ENCODE measurements around the gene NRG2.

The NRG2 gene

GRCh38 chr5:139904816-139905661 lies 138.1 kb downstream of the NRG2 start:
- no peak for DNase-seq (ENCODE audit: low read depth, low spot score)

- no peak for DNase-seq (ENCODE audit: low read depth, low spot score)
Measured at GRCh38 chr5:139904566-139904815, 138.6 kb downstream of the NRG2 start.

DNA sequence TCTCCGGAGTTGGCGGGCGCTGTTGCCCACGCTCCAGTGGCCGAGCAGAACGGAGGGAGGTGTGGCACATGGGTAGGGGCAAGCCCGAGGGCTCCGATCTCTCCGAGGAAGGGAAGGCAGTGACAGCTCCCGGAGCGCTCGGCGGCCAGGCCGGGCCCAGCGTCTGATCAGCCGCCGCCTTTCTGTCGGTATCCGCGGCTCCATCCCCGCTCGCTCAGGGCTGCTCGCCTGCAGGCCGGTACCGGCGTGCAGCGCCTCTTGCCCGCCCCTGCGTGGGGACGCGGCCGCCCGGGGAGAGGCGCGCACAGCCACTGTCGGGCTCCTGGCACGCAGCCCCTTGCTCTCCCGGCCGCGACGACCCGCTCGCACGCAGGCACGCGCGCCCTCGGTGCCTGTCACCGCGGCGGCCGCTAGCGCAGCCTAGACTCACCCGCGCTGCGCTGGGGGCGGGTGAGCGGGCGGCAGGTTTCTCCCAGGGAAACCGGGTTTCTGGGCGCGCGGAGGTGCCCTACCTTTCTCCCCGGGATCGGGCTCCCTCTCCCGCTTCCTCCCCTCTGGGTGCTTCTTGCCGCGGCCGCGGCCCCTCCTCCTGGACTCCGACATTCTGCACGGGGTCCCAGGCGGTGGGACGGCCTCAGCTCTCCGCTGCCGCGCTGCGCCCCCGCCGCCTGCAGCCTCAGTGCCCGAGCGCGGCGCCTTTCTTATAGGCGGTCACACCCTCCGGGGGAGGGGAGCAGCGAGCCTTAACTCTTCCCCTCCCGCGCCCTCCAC lies 139.1 kb downstream of the NRG2 start:
- DNase-seq (ENCODE audit: low read depth, low spot score) = no peak

DNA sequence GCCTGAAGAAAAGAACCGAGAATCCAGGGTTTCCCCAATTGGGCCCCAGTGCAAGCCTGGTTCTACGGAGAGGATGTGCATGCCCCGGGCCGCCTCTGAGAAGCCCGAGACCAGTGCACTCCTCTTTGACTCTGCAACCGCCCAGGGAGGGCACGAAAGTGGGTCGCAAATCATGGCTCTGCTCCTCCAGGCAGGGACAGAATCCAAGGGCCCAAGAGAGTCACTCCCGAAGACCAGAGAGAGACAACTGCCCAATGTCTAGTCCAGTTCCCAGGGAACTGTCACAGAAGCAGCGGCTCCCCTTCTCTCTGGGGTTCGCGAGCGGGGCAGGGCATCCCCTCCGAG lies 139.7 kb downstream of the NRG2 start:
- DNase-seq (ENCODE audit: low read depth, low spot score) = no peak

DNA sequence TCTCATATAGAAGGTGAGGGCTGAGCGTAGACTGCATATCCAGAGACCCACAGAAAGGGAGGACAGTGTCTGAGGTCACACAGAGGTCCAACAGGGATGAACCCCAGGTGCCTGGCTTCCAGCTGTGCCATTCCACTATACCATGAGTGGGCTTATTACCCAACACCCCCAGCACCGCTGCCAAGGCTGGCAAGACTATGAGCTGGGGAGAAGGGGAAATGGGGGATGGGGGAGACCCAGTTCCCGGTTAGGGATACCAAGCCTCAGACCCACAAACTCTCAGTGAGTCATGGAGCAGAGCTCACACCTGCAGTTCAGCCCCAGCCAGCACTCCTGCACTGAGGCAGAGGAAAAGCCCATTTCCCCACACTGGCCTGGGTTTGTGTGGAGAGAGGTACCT lies 141.1 kb downstream of the NRG2 start:
- DNase-seq (ENCODE audit: low read depth, low spot score) = no peak

GRCh38 chr5:139901251-139901575 lies 141.9 kb downstream of the NRG2 start:
- DNase-seq (ENCODE audit: low read depth, low spot score) = no peak

DNA sequence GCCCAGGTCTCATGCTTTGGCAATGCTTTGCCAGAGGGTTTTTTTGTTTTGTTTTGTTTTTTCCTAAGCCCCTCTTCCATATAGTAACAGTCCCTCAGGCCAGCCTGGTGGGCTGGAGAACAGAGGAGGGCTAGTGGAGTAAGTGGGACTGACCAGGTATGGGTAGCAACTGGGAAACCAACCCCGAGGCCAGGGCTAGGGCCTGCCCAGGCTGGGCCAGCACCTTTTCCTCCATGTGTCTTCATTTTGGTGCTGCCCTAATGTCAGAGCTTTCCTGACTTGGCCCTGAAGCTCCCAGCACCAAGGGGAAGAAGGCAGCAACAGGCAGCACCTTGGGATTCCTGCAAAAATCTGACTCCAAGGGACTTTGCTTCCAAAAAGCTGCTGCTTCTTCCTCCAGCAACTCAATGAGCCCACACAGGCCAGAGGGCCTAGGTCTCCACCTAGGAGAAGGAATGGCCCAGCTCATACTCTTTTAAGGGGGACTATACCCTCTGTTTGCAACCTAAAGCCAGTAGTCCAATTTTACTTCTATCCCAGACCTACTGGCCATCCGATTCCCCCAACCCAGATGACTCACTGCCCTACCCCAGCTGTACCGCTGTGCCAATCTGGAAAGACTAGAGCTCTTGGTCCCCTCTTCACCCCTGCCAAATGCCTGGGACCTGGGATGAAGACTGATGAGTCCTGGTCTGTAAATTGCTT lies 142.4 kb downstream of the NRG2 start:
- no peak for DNase-seq (ENCODE audit: low read depth, low spot score)

DNA sequence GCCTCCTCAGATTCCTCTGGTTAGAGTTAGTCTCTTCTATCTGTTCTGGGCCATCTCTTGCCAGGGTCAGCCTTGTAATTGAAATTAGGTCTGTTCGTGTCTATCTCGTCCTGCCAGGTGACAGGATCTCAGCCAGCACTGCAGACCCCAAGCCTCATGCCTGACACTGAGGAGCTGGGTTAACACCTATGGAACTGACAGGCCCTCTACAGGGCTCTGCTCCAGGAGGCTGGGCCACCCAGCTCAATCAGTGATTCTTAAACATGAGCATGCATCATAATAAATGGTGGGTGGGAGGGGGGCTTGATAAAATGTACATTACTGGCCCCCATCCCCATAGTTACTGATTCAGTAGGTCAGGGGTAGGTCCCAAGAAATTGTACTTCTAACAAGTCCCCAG lies 144.1 kb downstream of the NRG2 start:
- DNase-seq (ENCODE audit: low read depth, low spot score) = no peak

DNA sequence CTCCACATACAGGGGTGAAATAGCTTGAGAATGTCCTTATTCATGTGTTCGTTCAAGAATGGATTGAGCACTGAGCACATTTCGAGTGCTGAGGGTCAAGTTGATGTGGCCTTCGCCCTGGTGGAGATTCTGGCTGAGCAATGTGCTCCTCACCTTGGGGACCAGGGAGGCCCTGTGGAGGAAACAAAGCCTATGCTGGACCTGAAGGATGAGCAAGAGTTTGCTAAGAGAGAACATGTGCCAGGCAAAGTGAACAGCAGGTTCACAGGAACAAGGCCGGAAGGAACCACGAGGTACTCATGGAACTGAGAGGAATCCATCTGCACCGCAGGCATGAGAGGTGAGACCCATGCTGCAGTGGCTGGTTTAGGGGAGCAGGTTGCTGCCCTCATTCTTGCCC lies 145.1 kb downstream of the NRG2 start:
- DNase-seq (ENCODE audit: low read depth, low spot score) = no peak

DNA sequence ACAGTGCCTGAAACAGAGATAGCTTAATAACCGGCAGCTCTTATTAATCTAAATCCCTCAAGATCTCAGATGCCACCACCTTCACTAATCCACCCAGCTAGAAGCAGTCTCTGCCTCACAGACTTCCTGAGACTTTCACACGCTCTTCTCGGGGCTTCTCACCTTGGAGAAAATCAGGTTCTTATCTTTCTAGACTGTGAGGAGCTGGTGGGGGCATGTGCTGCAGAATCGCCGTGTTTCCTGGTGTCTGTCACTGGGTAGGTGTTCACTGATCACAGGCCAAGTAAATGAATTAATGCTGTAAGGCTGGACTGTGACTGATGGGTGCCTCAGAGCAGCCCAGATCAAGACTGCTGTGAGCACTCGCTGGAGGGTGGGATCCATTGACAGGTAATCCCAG lies 145.8 kb downstream of the NRG2 start:
- no peak for DNase-seq (ENCODE audit: low read depth, low spot score)

DNA sequence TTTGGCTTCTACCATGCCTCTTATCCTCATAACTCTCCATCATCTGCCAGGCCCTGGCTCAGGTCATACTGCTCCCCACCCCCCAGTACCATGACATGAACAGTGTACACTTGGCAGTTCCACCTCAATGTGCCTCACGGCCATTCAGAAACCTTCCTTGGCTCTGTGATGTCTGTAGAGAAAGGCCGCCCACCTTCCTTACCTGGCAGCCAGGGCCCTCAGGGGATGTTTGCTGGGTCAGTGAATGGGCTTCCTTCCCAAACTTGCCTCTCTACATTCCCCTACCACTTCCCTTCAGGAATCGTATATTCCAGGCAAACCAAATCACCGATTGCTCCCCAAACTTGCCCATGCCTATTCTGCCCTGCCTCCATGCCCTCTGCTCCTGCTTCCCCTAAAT lies 146.4 kb downstream of the NRG2 start:
- no peak for DNase-seq (ENCODE audit: low read depth, low spot score)

DNA sequence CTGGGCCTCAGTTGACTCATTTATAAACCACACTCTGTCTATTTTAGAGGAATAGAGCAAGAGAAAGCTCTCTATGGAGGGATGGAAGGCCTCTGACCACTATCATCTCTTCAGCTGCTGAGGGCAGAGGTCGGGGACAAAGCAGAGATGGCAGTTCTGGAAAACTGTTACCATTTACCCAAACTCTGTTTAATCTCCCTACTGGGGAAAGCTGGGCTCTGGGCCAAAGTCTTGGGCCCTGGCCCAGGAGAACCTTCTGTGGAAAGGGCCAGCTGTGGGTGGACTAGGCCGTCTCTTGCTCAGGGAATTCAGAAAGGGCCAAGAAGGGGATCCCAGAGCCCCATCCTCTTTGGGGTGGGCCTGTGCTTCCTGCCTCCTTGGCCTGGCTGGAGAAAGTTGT lies 147.5 kb downstream of the NRG2 start:
- DNase-seq (ENCODE audit: low read depth, low spot score) = no peak

DNA sequence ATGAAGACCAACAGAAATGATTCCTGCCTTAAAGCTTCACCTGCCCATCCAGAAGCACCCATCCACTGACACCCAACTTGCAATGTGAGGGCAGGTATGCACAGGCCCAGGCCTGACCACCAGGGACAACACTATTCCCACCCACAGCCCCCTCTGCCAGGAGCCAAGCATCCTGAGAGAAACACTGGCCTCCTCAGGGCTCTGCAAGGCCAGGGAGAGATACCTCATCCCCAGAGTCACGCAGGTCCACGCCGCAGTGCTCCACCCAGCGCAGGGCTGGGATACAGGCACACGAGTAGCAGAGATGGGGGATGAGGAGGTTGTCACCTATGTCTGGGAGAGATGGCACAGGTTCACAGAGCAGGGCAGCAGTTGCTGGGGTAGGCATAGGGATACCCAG lies 148.1 kb downstream of the NRG2 start:
- DNase-seq (ENCODE audit: low read depth, low spot score) = no peak

DNA sequence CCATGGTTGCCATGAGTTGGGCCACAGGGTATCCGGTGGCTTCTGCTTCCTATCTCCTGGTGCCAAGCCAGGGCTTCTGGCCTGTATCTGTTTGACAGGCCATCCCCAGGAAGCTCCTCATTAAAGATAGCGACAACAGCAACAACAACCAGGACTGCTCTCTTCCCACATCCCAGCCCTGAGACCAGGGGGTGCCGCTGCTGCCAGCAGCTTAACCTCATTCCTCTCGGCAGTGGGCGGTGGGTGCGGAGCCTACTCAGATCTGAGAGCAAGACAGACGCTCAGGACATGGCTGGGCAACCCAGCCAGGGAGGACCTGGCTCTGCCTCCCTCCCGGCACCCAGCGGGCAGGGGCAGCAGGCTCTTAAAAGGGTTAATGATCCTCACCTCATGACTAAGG lies 149.2 kb downstream of the NRG2 start:
- no peak for DNase-seq (ENCODE audit: low read depth, low spot score)

DNA sequence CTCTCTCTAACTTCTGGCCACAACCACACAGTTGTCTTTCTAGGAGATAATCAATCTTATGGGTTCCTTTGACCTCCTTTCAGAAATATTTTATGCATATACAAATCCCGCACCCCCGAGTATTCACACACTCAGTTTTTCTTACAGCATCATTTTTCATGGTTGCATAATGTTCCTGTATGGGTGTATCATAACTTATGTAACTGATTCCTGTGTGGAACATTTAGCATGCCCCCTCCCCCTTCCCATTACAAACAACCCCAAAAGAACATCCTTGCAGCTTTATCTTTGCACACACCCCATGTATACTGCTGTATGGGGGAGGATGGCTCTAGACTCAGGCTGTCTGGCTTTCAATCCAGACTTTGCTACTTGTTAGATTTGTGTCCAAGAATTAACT lies 153.7 kb downstream of the NRG2 start:
- DNase-seq (ENCODE audit: low read depth, low spot score) = no peak

- no peak for DNase-seq (ENCODE audit: low read depth, low spot score)
Measured at GRCh38 chr5:139888370-139888769, 154.7 kb downstream of the NRG2 start.

- DNase-seq (ENCODE audit: low read depth, low spot score) = no peak
Measured at GRCh38 chr5:139886213-139886612, 156.9 kb downstream of the NRG2 start.

DNA sequence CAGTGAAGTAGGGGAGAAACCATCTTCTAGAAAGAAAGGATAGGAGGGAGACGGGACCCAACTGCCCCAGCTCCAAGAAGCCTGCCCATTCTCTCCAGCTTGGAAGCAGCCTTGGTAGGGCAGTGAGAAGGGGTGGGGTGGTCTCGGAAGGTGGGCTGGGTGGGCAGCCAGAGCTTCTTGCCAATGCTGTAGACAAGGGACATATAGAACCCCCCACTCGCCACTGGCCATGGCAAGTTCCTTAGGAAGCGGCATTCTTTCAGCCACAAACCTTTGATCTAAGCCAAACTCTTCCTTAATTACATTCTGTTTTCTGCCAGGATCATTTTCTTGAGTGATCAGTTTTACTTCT lies 157.3 kb downstream of the NRG2 start:
- DNase-seq (ENCODE audit: low read depth, low spot score) = no peak

DNA sequence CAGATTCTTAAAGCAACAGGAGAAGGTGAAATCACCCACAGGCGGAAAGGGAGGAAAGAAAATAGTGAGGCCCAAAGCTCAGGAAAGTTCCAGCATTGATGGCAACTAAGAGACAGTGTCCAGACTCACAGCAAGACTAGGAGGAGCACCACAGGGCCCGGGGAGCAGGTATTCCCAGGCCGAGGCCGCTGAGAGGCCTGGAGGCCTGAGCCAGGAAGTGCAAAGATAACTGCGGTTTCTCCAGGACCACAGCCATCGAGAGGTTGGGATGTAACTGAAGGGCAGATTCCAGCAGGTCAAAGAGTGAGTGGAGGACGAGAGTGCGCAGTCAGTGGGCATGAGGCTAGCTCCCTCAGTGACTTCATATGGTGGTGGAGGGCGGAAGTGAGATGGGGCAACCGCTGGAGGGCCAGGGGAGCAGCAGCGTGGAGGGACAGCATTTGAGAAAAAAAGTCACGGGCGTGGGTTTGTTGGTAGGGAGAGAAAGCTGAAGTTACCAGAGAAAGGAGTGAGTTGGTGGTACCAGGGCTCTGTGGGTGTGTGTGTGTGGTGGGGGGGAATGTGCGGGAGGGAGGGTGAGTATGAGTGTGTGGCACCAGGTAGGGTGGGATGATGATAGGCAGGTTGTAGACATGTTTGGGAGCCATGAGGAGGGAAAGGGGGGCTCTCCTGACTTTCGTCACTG lies 157.8 kb downstream of the NRG2 start:
- no peak for DNase-seq (ENCODE audit: low read depth, low spot score)

DNA sequence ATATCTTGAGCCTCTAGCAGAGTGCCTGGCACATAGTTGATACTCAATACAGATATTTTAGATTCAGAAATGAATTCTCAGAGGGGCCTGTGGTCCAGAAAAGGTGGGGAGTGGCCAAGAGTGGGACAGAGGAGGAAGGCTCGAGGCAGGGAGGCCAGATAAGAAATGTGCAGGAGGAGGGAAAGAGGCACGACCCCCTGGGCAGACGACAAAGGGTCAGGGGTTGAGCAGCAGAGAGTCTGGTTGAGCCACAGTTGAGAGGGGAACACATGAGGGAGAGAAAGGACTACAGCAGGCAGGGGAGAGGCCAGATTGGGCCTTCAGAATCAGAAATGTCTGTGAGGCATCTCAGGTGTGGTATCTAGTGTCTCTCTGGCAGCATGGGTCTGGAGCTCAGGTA lies 158.4 kb downstream of the NRG2 start:
- no peak for DNase-seq (ENCODE audit: low read depth, low spot score)

DNA sequence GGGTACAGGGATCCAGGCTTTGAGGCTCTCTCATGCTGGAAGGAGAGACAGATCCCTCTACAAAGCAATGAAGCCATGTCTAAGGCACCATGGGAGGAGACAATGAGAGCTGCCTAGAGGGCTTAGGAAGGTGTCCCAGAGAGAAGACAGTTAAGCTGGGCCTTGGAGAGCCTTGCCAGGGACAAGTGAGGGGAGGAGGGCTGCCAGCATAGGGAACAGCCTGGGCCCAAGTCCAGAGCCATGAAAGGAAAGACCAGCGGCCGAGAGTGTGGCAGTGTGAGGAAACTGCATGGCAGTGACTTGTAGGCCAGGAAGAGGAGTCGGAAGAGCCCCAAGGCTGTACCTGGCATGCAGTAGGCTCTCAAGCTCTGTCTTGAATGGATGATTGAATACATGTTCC lies 159.0 kb downstream of the NRG2 start:
- no peak for DNase-seq (ENCODE audit: low read depth, low spot score)

DNA sequence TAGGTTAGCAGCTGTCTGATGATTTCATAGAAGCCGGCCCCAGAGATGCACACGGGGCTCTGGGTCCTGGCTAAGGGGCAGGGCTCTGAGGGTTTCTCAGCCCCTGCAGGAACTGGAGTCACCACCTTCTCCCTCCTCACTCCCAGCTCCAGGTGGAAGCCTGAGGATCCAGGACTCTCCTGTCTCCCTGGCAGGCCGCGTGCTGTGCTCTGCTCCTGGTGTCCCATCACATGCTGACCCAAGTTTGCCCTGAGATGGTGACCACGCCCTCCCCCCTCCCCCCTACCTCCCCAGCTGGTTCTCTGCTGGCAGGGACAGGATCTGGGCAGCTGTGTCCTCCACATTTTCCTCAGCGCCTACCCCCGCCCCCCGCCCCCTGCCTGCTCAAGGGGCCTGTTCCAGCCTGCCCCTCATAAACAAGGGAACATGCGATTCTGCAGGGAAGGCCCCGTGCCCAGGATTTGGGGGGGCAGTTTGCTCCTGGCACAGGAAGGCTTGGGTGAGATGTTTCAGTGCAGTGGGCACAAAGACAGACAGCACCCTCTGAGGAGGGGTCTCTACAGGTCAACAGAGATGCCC lies 160.0 kb downstream of the NRG2 start:
- no peak for DNase-seq (ENCODE audit: low read depth, low spot score)

Measured in activated naive CD8-positive, alpha-beta T cell treated with anti-CD3 and anti-CD28 coated beads, Interleukin-2, amount 50 U/mL, for 16 hours (primary cell).